ENCODE data around the gene SPOCK1.

The SPOCK1 gene

GRCh38 chr5:137470921-137471220, 28.3 kb downstream of the SPOCK1 start:
- no peak for TF ChIP-seq REST (IDR thresholded peaks at IDR 0.05; ENCODE audit: insufficient read depth in 1 of 2, low read depth in 2 of 2, low read length in 2 of 2)
- TF ChIP-seq SIN3A (IDR thresholded peaks at IDR 0.05; ENCODE audit: borderline replicate concordance, insufficient read depth, low read length) = no peak
- TF ChIP-seq FOXP2 (optimal IDR thresholded peaks at IDR 0.05; ENCODE audit: borderline replicate concordance, extremely low read depth, extremely low read length, insufficient read depth) = no peak
- no peak for TF ChIP-seq POLR2AphosphoS5 (IDR thresholded peaks at IDR 0.05; ENCODE audit: low read depth, low read length)
- TF ChIP-seq TAF1 (IDR thresholded peaks at IDR 0.05; ENCODE audit: borderline replicate concordance, insufficient read depth, low read length) = no peak

- TF ChIP-seq FOXP2 (optimal IDR thresholded peaks at IDR 0.05; ENCODE audit: borderline replicate concordance, extremely low read depth, extremely low read length, insufficient read depth) = no peak
- TF ChIP-seq POLR2AphosphoS5 (IDR thresholded peaks at IDR 0.05; ENCODE audit: low read depth, low read length) = no peak
- no peak for TF ChIP-seq TAF1 (IDR thresholded peaks at IDR 0.05; ENCODE audit: borderline replicate concordance, insufficient read depth, low read length)
- no peak for TF ChIP-seq SIN3A (IDR thresholded peaks at IDR 0.05; ENCODE audit: borderline replicate concordance, insufficient read depth, low read length)
- TF ChIP-seq REST (IDR thresholded peaks at IDR 0.05; ENCODE audit: insufficient read depth in 1 of 2, low read depth in 2 of 2, low read length in 2 of 2) = no peak
Observed at GRCh38 chr5:137470111-137470920, 28.8 kb downstream of the SPOCK1 start.

GRCh38 chr5:137466889-137467288, 32.2 kb downstream of the SPOCK1 start:
- TF ChIP-seq TAF1 (IDR thresholded peaks at IDR 0.05; ENCODE audit: borderline replicate concordance, insufficient read depth, low read length) (no peak), FOXP2 (optimal IDR thresholded peaks at IDR 0.05; ENCODE audit: borderline replicate concordance, extremely low read depth, extremely low read length, insufficient read depth) (no peak), POLR2AphosphoS5 (IDR thresholded peaks at IDR 0.05; ENCODE audit: low read depth, low read length) (no peak), REST (IDR thresholded peaks at IDR 0.05; ENCODE audit: insufficient read depth in 1 of 2, low read depth in 2 of 2, low read length in 2 of 2) (no peak), SIN3A (IDR thresholded peaks at IDR 0.05; ENCODE audit: borderline replicate concordance, insufficient read depth, low read length) (no peak)

GRCh38 chr5:137465930-137466329, 33.2 kb downstream of the SPOCK1 start:
- TF ChIP-seq TAF1 (IDR thresholded peaks at IDR 0.05; ENCODE audit: borderline replicate concordance, insufficient read depth, low read length) (no peak), SIN3A (IDR thresholded peaks at IDR 0.05; ENCODE audit: borderline replicate concordance, insufficient read depth, low read length) (no peak), FOXP2 (optimal IDR thresholded peaks at IDR 0.05; ENCODE audit: borderline replicate concordance, extremely low read depth, extremely low read length, insufficient read depth) (no peak), REST (IDR thresholded peaks at IDR 0.05; ENCODE audit: insufficient read depth in 1 of 2, low read depth in 2 of 2, low read length in 2 of 2) (no peak), POLR2AphosphoS5 (IDR thresholded peaks at IDR 0.05; ENCODE audit: low read depth, low read length) (no peak)
